ENCODE measurements around the gene S1PR4.
"Not testable (repeated sequence)": the region's sequence is repeated elsewhere in the genome, so short reads cannot be mapped to it uniquely, and the experiment has no call there.

The S1PR4 gene

DNA sequence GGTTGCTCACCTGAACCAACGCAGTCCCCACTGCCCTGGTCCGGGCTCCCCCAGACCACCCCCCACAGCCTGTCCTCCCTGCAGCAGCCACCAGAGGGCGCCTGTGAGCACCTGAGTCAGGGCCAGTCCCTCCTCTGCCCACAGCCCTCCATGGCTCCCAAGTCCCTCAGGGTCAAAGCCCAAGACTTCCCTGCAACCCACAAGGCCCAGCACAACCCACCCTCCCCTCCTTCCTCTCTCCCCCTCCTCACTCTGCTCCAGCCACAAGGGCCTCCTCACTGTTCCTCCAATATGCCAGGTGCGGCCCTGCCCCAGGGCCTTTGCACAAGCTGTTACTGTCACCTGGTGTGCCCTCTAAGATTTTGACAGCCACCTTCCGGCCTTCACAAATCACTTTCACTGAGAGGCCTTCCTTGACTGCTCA lies 31.9 kb upstream of the S1PR4 start:
- Mint-ChIP-seq H3K27me3 (peaks cover 3% of the 10 kb centered on the region), H3K36me3 (ENCODE audit: low read depth) (no peaks in the 10 kb centered on the region), H3K4me1 (peaks cover 21% of the 10 kb centered on the region), H3K4me3 (no peak overlapping the region), H3K27ac (no peak overlapping the region), H3K9me3 (no peaks in the 10 kb centered on the region)
- DNase-seq (peak; percentile 79), ATAC-seq (peak; percentile 48)

GRCh38 chr19:3148503-3148902 lies 30.1 kb upstream of the S1PR4 start:
- no peak overlapping the region for H3K4me3 Mint-ChIP-seq
- peaks cover 8% of the 10 kb centered on the region for H3K4me1 Mint-ChIP-seq
- H3K9me3 Mint-ChIP-seq: no peaks in the 10 kb centered on the region
- no peaks in the 10 kb centered on the region for H3K36me3 Mint-ChIP-seq (ENCODE audit: low read depth)
- DNase-seq (no peak), ATAC-seq (no peak)
- H3K27me3 Mint-ChIP-seq: no peaks in the 10 kb centered on the region
- H3K27ac Mint-ChIP-seq: no peak overlapping the region

DNA sequence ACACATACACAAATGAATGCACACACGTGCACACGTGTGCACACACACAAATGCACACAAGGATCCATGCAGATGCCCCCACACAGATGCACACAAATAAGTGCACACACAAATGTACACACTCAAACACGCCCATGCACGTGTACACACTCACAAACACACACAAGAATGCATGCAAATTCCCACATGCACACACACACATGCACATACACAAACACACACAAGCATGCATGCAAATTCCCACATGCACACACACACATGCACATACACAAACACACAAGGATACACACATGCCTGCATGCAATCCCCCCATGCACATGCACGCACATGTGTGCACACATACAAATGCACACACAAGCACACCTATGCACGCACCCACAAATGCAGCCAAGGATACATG lies 29.5 kb upstream of the S1PR4 start:
- H3K36me3 Mint-ChIP-seq (ENCODE audit: low read depth): no peaks in the 10 kb centered on the region
- peaks cover 8% of the 10 kb centered on the region for H3K4me1 Mint-ChIP-seq
- H3K9me3 Mint-ChIP-seq: no peaks in the 10 kb centered on the region
- H3K4me3 Mint-ChIP-seq: no peak overlapping the region
- DNase-seq (no peak), ATAC-seq (no peak)
- H3K27ac Mint-ChIP-seq: no peak overlapping the region
- no peaks in the 10 kb centered on the region for H3K27me3 Mint-ChIP-seq

DNA sequence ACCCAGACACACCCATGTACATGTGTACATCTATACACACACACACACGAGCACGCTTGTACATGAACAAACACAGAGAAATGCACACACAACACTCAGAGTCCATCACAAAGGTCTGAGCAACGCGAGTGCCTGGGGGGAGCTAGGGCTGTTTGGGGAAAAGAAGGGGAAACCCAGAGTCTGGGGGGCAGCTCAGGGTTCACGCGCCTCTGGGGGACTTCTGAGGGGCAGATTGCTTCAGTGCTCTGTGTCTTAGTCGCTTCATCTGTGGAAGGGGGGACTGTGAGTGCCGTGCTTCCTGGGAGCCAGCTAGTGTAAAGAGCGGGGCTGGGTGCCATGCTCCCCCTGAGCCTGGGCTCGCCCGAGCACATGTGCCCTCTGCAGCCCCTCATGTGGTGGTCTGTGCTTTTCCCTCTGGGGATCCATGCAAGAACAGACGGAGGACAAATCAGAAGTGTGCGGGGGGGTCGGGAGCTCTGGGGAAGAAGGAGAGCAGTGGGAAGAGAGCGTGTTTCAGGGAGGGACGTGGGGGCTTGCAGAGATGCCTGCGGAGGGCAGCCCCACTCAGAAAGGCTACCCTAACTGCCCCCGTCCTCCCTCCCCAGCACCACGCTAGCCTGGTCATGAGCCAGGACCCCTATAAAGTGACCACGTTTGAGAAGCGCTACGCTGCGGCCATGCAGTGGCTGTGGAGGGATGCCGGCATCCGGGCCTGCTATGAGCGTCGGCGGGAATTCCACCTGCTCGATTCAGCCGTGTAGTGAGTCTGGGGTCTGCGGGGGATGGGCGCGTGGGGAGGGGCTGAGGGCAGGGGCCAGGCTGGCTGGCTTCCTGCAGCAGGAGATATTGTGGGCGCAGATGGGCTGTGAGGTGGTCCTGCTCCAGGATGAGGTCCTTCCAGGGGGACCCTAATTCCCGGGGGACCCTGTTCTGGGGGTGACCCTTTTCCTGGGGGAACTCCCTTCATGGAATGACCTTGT lies 28.8 kb upstream of the S1PR4 start:
- ATAC-seq: no peak
- H3K4me1 Mint-ChIP-seq: peaks cover 8% of the 10 kb centered on the region
- no peak overlapping the region for H3K4me3 Mint-ChIP-seq
- no peak for DNase-seq
- no peaks in the 10 kb centered on the region for H3K27me3 Mint-ChIP-seq
- no peak overlapping the region for H3K27ac Mint-ChIP-seq
- peaks cover under 1% of the 10 kb centered on the region for H3K36me3 Mint-ChIP-seq (ENCODE audit: low read depth)
- no peaks in the 10 kb centered on the region for H3K9me3 Mint-ChIP-seq

DNA sequence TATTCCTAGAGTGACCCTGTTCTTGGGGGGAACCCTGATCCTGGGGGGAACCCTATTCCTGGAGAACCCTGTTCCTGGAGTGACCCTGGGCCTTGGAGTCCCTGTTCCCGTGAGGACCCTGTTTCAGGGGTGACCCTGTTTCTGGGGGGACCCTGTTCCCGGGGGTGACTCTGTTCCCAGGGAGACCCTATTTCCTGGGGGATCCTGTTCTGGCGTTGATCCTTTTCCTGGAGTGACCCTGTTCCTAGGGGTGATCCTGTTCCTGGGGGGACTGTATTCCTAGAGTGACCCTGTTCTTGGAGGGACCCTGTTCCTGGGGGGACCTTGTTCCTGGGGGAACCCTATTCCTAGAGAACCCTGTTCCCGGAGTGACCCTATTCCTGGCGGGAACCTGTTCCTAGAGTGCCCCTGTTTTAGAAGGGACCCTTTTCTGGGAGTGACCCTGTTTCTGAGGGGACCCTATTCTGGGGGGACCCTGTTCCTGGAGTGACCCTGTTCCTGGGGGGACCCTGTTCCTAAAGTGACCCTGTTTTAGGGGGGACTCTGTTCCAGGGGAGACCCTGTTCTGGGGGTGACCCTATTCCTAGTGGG lies 27.7 kb upstream of the S1PR4 start:
- Mint-ChIP-seq H3K27ac (no peak overlapping the region), H3K9me3 (no peaks in the 10 kb centered on the region), H3K27me3 (no peaks in the 10 kb centered on the region), H3K4me3 (no peak overlapping the region), H3K4me1 (peaks cover 5% of the 10 kb centered on the region), H3K36me3 (ENCODE audit: low read depth) (peaks cover 2% of the 10 kb centered on the region)
- no peak for ATAC-seq
- DNase-seq: no peak

- Mint-ChIP-seq H3K27me3 (no peaks in the 10 kb centered on the region), H3K4me1 (peaks cover 2% of the 10 kb centered on the region), H3K27ac (no peak overlapping the region), H3K4me3 (no peak overlapping the region), H3K9me3 (no peaks in the 10 kb centered on the region), H3K36me3 (ENCODE audit: low read depth) (peaks cover 2% of the 10 kb centered on the region)
- ATAC-seq (no peak), DNase-seq (no peak)
These were observed 26.8 kb upstream of the S1PR4 start for GRCh38 chr19:3151563-3152418.

- Mint-ChIP-seq H3K36me3 (ENCODE audit: low read depth) (peaks cover 2% of the 10 kb centered on the region), H3K9me3 (no peaks in the 10 kb centered on the region), H3K4me3 (no peak overlapping the region), H3K27me3 (no peaks in the 10 kb centered on the region), H3K27ac (no peak overlapping the region), H3K4me1 (no peaks in the 10 kb centered on the region)
- no peak for DNase-seq
- no peak for ATAC-seq
These were observed 26.2 kb upstream of the S1PR4 start for GRCh38 chr19:3152419-3152780.

GRCh38 chr19:3153286-3154230 lies 25.0 kb upstream of the S1PR4 start:
- Mint-ChIP-seq H3K4me1 (no peaks in the 10 kb centered on the region), H3K27me3 (no peaks in the 10 kb centered on the region), H3K9me3 (no peaks in the 10 kb centered on the region), H3K27ac (no peak overlapping the region), H3K4me3 (no peak overlapping the region), H3K36me3 (ENCODE audit: low read depth) (peaks cover 7% of the 10 kb centered on the region)
- ATAC-seq (no peak), DNase-seq (no peak)

- peak overlapping the region; percentile 86 for H3K27ac Mint-ChIP-seq
- H3K36me3 Mint-ChIP-seq (ENCODE audit: low read depth); H3K4me1 Mint-ChIP-seq; DNase-seq; H3K9me3 Mint-ChIP-seq; H3K4me3 Mint-ChIP-seq; H3K27me3 Mint-ChIP-seq; ATAC-seq: not testable (repeated sequence)
These were observed 24.1 kb upstream of the S1PR4 start for GRCh38 chr19:3154447-3154846.

- peaks cover 13% of the 10 kb centered on the region for H3K36me3 Mint-ChIP-seq (ENCODE audit: low read depth)
- no peak overlapping the region for H3K4me3 Mint-ChIP-seq
- H3K4me1 Mint-ChIP-seq: peaks cover under 1% of the 10 kb centered on the region
- H3K27me3 Mint-ChIP-seq: no peaks in the 10 kb centered on the region
- DNase-seq (peak; percentile 84), ATAC-seq (peak; percentile 97)
- peaks cover under 1% of the 10 kb centered on the region for H3K9me3 Mint-ChIP-seq
- H3K27ac Mint-ChIP-seq: peak overlapping the region; percentile 86
These were observed 23.4 kb upstream of the S1PR4 start for GRCh38 chr19:3154957-3155736.

DNA sequence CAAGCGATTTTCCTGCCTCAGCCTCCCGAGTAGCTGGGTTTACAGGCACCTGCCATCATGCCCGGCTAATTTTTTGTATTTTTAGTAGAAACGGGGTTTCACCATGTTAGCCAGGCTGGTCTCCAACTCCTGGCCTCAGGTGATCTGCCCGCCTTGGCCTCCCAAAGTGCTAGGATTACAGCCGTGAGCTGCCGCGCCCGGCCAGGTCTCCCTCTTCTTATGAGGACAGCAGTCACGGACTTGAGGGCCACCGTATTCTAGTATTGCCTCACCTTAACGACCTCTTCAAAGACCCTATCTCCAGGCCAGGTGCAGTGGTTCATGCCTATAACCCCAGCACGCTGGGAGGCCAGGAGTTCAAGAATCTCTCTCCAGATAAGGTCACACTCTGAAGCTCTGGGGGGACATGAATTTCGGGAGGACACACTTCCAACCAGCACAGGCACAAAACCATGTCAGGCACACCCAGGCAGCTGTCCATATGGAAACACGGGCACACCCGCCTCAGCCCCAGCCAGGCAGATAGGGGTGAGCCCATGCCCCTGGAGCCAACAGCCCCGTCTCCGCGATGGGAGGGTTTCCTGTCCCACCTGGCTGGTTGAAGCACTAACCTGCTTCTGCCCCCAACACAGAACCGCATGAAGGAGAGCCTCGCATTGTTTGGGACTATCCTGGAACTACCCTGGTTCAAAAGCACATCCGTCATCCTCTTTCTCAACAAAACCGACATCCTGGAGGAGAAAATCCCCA lies 21.3 kb upstream of the S1PR4 start:
- no peak overlapping the region for H3K4me3 Mint-ChIP-seq
- H3K27me3 Mint-ChIP-seq: no peaks in the 10 kb centered on the region
- peaks cover 4% of the 10 kb centered on the region for H3K9me3 Mint-ChIP-seq
- ATAC-seq (no peak), DNase-seq (no peak)
- H3K36me3 Mint-ChIP-seq (ENCODE audit: low read depth): peaks cover 17% of the 10 kb centered on the region
- no peak overlapping the region for H3K27ac Mint-ChIP-seq
- peaks cover 9% of the 10 kb centered on the region for H3K4me1 Mint-ChIP-seq

DNA sequence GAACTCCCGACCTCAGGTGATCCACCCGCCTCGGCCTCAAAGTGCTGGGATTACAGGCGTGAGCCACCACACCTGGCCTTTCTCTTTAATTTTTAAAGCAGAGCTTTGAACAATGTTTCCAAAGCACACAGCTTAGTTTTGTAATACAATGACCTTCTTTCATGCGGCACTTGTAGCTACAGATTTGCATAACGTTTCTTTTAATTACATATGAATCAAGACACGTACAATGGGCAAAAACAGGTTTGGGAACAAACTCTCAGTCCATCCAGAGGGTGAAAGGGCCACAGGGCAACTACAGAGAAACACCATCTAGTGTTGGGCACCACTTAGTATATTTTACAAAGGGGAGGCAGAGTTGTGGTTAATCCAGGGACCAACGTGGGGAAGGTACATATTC lies 19.0 kb upstream of the S1PR4 start:
- Mint-ChIP-seq H3K27ac (no peak overlapping the region), H3K36me3 (ENCODE audit: low read depth) (peaks cover 19% of the 10 kb centered on the region), H3K4me1 (peaks cover 17% of the 10 kb centered on the region), H3K27me3 (no peaks in the 10 kb centered on the region), H3K4me3 (no peak overlapping the region), H3K9me3 (peaks cover 4% of the 10 kb centered on the region)
- ATAC-seq (no peak), DNase-seq (no peak)

DNA sequence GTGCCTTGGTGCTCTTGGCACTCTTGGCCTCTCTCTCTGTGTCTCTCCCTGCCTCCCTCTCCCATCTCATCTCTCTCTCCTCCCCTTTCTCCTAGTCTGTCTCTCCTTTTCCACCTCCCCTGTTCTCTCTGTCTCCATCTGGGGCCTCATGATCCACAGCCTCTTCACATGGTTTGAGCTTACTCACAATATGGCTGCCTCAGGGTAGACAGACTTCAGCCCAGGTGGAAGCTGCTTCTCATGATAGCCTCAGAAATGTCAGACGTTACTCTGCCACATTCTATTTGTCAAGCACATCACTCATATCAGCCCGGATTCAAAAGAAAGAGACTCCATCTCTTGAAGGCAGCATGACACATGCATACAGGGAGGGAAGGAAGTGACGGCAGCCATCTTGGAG lies 18.4 kb upstream of the S1PR4 start:
- no peak for DNase-seq
- H3K36me3 Mint-ChIP-seq (ENCODE audit: low read depth): peaks cover 17% of the 10 kb centered on the region
- no peak overlapping the region for H3K27ac Mint-ChIP-seq
- H3K9me3 Mint-ChIP-seq: peaks cover 4% of the 10 kb centered on the region
- ATAC-seq: no peak
- peaks cover 19% of the 10 kb centered on the region for H3K4me1 Mint-ChIP-seq
- no peaks in the 10 kb centered on the region for H3K27me3 Mint-ChIP-seq
- H3K4me3 Mint-ChIP-seq: no peak overlapping the region
